ENCODE results near the gene NUP93.

Gene NUP93

DNA sequence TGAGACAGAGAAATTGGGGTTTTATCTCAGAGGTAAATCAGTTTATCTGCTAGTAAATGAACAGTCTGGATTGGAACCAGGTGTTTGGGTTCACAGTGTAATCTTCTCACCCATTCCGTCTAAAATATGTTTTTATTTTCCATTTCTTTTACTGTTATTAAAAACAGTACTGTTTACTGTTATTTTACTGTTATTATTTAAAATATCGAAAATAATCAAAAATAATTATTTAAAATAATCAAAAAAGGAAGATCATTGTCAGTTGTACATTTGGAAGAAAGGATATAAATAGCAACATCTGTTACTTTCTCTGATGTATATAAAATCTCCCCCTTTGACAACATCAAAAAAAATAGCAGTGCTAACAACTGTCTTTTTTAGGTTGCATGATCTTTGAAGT lies 11.5 kb downstream of the NUP93 start:
- no peak for DNase-seq

DNA sequence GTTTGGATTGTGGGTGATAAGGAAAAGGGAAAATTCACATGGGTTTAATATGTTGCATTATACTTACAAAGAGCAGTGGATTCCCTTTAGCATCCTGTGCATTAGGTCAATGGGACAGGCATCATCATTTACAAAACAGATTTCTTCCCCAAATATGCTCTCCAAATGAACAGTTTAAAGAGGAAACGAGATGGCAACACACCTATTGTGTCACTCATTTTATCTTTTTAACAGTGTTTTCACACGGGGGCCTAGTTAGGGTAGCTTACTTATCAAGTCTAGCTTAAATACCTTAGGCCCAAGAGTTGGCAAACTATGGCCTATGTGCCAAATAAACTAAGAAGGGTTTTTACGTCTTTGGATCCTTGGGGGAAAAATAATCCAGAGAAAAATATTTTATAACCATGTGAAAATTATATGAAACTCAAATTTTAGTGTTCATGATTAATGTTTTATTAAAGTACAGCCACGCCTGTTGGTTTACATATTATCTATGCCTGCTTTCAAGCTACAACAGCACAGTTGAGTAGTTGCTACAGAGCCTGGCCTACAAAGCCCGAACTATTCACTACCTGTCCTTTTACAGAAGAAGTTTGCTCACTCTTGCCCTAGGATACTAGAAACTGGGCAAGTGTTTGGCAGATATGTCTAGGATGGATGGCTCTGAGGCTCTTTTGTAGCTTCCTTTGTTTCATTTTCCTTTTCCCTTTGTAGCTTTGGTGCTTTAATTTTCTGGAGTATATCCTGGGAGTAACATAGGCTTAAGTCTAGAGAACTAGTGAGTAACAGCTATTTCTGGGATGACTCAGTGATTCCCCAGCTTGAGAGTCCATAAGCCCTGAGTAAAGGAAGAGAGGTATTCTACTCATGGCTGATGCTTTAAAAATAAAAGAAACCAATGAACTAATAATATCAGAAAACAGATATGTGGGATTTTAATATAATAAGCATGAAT lies 12.4 kb downstream of the NUP93 start:
- DNase-seq: no peak

DNA sequence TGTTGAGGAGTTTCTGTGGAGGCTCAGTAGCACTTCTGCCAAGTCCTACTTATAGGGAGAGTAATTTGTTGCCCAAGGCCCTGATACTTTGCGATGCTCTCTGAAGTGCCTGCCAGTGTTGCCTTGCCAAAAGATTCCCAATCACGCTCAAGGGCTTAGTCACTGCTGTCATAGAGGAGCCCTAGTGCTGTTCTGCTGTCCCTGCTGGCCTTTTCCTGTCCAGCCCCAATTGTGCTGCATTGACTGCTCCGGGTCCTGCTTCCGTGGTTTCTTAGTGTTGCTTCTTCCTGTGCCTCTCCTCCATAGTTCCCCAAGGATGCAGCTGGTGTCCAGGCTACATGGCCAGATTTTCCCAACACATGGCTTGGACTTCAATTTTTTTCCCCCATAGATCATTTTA lies 13.9 kb downstream of the NUP93 start:
- no peak for DNase-seq

DNA sequence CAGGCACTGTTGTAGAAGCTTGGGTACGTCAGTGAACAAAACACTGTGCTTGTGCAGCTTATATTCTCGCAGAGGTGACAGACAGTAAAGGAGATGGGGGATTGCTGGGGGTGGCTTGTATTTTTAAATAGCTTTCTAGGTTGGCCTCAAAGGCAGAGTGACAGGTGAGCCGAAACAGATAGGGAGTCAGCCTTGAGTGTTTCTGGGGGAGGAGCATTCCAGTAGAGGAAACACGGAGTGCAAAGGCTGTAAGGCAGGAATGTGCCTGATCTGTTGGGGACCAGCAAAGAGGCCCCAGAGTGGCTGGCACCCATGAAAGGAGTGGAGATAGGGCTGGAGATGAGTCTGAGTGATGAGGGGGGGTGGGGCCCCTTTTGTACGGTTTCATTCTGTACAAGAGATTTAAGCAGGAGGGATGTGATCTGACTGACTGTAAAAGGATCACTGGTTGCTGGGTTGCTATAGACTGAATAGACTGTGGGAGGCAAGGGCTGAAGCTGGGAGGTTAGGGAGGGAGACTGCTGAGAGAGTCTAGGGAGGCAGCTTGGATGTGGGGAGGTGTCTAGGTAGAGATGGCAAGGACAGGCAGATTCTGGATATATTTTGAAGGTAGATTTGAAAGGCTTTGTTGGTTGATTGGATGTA lies 15.2 kb downstream of the NUP93 start:
- DNase-seq: peak in 21 of 56 donors; percentile 15 to 77 (median 33)

GRCh38 chr16:56747486-56748045 lies 17.6 kb downstream of the NUP93 start:
- no peak for DNase-seq

DNA sequence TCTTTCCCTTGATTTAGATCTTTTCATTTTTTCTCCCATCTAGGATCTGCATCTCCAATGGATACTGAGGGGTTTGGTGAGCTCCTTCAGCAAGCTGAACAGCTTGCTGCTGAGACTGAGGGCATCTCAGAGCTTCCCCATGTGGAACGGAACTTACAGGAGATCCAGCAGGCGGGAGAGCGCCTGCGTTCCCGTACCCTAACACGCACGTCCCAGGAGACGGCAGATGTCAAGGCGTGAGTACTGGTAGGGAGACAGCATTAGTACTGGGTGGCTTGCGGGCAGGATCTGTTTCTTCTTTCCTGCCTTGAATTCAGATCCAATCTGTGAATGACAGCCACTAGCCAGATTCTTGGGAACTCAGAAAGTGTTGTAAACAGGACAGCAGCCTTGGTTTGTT lies 18.3 kb downstream of the NUP93 start:
- DNase-seq: no peak

GRCh38 chr16:56748826-56749225 lies 18.9 kb downstream of the NUP93 start:
- peak in 1 of 56 donors; percentile 11 for DNase-seq

DNA sequence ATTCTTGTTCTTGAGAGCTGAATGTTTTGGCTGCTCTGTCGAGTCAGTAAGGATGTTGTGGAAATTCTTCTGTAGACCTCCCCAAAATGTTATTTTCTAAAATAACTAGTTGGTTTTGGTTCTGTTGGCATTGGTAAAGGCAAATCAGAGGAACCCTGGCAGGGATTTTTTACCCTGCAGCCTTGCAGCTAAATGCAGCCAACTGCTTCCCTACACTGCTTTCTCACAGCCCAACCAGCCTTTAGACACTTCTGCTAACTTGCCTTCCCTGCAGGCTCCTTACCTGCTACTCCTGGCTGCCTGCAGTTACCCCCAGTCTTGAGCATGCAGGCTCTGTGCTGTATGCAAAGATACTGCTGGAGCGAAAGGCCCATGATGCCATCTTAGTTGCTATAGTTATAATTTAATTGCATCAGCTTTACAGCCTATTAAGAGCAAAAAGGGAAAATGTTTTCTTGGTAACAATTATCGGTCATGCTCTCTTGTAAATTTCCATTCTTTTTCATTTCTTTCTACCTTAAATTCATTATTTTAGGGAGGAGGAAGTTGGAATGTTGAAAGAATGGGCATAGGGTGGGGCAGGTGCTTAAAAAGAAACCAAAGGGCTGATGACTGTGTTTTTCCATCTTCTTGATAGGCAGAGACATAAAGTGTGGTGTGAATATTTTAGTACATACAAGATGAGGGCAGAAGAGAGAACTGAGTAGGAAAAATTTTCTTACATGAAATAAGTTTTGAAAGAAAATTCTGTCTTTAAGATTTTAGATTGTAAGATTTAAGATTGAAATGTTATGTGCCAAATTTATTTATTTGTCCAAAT lies 20.0 kb downstream of the NUP93 start:
- no peak for DNase-seq

DNA sequence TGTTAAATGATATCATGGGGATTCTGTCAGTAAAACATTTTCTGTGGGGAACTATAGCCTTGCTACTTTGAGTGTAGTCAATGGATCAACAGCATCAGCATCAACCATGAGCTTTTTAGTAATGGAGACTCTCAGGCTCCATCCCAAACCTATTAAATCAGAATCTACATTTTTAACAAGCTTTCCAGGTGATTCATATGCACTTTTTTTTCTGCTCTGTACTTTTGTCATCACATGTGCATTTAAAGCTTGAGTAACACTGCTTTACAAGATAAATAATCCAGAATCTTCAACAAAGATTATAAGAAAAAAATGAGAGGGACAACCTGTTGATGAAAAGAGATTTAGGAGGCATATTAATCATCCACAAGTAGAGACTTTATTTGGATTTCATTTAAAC lies 23.5 kb downstream of the NUP93 start:
- no peak for DNase-seq

DNA sequence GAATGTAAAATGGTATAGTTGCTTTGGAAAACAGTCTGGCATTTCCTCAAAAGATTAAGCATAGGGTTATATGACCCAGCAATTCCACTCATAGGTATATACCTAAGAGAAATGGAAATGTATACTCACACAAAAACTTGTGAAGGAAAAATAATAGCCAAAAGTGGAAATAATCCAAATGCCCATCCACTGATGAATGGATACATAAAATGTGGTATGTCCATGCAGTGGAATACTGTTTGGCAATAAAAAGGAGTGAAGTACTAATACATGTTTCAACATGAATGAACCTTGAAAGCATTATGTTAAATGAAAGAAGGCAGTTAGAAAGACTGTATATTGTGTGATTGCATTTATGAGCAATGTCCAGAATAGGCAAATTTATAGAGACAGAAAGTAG lies 25.1 kb downstream of the NUP93 start:
- DNase-seq: no peak

DNA sequence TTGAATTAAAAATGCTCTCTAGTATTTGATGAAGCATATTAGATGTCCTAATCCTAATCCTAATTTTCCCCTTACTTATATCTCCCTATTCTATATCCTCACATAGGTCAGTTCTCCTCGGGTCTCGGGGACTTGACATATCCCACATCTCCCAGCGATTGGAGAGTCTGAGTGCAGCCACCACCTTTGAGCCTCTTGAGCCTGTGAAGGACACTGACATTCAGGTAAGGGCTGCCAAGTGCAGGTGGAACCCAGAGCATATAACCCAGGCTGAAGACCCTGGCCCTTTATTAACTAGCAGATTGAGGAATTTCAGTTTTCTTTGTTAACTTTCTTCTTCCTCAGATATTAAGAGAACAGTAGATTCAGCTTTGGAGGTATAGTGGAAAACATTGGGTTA lies 28.5 kb downstream of the NUP93 start:
- DNase-seq: no peak

GRCh38 chr16:56758930-56759329 lies 29.0 kb downstream of the NUP93 start:
- no peak for DNase-seq

GRCh38 chr16:56763291-56763916 lies 33.5 kb downstream of the NUP93 start:
- DNase-seq: no peak

GRCh38 chr16:56764835-56765234 lies 34.9 kb downstream of the NUP93 start:
- no peak for DNase-seq

DNA sequence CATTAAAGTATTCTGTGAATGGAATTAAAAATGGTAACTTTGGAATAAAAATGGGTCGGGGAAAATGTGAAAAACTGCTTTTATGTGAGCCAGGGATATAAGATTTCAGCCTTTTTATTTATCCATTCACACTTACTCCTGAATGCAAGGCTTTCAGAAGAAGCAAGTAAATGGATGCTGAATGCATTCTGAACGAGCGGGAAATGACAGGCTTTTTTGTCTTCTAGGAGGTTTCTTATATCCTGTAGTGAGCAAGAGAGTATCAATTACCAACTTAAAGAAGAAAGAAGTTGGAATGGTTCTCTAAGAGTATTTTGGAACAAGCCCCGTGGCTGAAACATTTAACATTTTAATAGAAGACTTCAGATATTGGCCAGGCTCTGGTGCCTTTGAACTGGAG lies 36.0 kb downstream of the NUP93 start:
- DNase-seq: no peak

DNA sequence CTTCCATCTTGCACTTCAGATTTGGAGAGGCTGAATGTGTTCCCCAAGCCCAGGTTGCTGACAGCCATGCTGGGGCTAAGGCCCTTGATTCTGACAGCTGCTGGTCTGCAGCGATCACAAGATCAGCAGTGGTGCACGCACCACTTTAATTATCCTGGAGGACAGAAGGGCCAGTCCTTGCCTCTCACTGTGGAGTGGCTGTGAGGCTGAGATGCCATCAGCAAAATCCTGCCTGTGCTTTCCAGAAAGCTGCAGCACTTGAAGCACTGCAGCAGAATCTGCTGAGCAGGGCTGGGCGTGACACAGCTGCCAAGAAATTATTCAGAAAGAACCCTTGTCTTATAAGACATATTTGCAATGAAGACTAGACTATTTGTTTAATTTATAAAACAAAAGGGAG lies 37.1 kb downstream of the NUP93 start:
- DNase-seq: peak in 7 of 56 donors; percentile 12 to 47 (median 32)

GRCh38 chr16:56769677-56770076 lies 39.7 kb downstream of the NUP93 start:
- no peak for DNase-seq

- DNase-seq: no peak
These were observed 41.8 kb downstream of the NUP93 start for GRCh38 chr16:56771558-56772279.

DNA sequence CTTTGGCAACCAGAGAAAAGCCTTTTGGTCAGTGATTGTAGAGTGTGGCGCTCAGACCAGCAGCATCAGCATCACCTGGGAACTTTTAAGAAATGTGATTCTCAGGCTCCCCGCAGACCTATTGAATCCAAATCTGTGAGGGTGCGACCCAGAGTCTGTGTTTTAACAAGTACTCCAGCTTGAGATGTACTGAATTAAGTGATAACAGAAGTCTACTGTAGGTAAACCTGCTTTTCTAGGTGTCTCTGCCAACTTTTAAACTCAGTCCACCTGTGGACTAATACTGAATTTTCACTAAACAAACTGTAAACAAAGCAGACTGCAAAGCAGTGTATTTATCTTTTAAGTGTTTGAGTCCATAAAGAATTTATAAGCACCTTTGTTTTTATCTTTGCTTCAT lies 43.6 kb downstream of the NUP93 start:
- DNase-seq: no peak

- DNase-seq: no peak
These were observed 44.2 kb downstream of the NUP93 start for GRCh38 chr16:56774016-56774680.

Measured in nucleus accumbens (tissue), 56 donors.